ENCODE measurements around the gene WAPL. TPM values are rescaled to one million over a fixed set of nuclear protein-coding genes. Genes with fewer than 3 reads are reported as not detected.
"Not testable (repeated sequence)": the region's sequence is repeated elsewhere in the genome, so short reads cannot be mapped to it uniquely, and the experiment has no call there.

The WAPL gene
- polyA plus RNA-seq, 10 donors: 22.8 to 32.9 (median 28.9) TPM

DNA sequence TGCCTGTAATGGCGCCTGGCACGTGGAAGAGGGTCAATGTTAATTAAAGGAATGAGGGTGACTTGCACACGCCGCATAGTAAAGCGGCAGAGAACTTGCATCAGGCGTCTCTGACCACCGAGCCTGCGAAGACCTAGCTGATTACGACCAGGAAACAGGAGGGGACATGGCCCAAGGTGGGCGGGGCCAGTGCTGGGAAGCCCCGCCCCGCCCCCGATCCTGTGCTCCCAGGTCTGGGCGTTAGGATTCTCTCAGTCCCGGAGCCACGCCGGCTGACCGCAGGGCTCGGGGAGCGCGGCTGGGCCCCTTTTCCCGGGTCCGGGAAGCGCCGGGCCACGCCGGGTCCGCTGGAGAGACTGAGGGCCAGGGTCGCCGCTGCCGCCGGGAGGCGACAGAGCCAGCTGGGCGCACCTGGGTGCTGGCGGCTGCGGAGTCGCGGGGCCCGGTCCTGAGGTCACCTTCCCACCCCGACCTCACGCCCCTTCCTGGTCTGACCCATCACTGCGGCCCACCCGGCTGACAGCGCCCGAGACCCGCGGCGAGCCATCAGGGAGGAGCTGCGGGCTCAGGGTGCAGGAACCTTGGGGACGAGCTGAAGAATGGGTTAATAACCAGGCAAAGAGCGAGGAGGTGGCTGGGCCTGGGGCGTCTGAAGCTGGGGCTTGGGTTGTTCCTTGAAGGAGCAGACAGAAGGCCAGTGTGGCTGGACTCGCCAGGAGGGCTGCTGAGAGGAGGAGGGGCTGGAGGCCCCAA lies 132.0 kb downstream of the WAPL start:
- peak in 2 of 3 donors; percentile 22 to 45 for DNase-seq

DNA sequence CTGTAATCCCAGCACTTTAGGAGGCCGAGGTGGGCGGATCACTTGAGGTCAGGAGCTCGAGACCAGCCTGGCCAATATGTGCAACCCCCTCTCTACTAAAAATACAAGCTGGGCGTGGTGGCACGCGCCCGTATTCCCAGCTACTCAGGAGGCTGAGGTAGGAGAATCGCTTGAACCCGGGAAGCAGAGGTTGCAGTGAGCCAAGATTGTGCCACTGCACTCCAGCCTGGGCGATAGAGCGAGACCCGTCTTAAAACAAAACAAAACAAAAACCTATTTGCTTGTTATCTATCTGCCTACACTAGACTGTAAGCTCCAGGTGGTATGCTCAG lies 132.5 kb downstream of the WAPL start:
- not testable (repeated sequence) for DNase-seq

DNA sequence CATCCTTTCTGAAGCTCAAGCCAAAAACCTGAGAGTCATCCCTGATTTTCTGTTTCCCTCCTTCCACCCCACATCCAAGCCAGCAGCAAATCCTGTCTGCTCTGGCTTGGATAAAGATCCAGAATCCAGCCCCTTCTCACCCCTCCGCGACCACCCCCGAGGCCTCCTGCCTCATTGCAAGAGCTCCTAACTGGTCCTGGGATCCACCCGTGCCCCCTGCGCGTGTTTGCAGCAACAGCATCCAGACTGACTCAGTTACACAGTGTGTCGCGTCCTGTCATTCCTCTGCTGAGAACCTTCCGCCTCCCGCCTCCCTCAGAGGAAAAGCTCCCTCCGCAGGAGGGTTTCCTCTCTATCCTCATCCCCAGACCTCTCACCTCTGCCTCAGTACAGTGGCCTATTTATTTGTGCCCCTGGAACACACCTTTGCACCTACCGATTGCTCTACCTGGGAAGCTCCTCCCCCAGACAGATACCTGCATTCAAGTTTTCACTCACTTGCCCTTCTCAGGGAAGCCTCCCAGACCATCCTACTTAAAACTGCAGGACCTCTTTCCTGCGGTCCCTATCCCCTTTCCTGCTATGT lies 133.4 kb downstream of the WAPL start:
- DNase-seq: no peak

DNA sequence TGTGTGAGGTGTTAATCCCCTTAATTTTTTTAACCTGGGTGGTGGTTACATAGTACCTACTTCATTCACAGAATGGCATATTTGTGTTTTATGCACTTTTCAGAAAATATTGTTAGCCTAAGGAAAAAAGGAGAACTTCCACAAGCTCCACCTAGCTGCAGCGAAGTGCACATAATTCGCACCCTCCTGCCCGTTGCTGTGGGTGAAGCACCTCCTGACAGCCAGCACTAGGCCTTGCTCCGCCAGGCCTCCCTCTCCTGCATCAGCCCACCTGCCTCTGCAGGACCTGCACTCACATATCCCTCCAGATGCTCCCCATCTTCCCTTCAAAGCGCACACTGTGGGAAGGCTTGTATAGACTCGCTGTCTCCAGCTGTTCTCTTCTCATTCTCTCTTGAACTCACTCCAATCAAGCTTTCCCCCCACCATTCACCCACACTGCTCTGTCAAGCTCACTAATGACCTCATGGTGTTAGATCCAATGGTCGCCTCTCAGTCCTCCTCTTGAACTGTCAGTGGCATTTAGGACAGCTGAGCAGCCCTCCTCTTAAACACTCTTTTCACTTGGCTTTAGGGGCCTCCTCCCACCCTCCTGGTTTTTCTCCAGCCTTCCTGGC lies 134.3 kb downstream of the WAPL start:
- no peak for DNase-seq

DNA sequence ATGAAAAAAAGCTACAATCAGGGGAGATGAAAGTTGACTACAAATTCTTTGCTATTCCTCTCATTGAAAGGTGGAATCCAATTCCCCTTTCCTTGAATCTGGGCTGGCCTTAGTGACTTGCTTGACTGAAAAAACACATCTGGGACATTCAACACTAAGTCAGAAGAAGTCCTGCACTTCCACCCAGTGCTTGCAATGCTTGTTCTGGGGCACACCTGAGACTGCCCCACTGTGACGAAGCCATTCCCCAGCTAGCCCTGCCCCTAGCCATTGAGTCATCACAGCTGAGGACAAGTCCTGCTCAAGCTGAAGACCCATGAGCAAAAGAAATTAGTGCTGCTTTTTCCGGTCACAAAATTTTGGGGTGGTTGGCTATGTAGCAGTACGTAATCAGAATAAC lies 135.8 kb downstream of the WAPL start:
- no peak for DNase-seq

Other genes starting within 250 kb of the WAPL start
- gene GRID1, start 155.0 kb downstream of the WAPL start, polyA plus RNA-seq (ENCODE audit: insufficient read length in 10 of 10): 1 to 10 TPM; 2.7 to 8.4 (median 5.9) TPM
- 1 to 10 TPM; 1.3 to 2.9 (median 1.9) TPM for gene OPN4, start 132.8 kb upstream of the WAPL start, polyA plus RNA-seq (ENCODE audit: insufficient read length in 10 of 10)
- gene LDB3, start 146.7 kb upstream of the WAPL start, polyA plus RNA-seq (ENCODE audit: insufficient read length in 10 of 10): 100 to 1,000 TPM; 305 to 981 (median 737) TPM
- 10 to 100 TPM; 41.3 to 57.3 (median 50.0) TPM for gene BMPR1A, start 234.8 kb upstream of the WAPL start, polyA plus RNA-seq (ENCODE audit: insufficient read length in 10 of 10)

Data from muscle of back (tissue), 11 donors.